Transverse colon (tissue), 4 donors: Measurements from ENCODE around the gene ZCCHC7. TPM values are rescaled to one million over a fixed set of nuclear protein-coding genes. Genes with fewer than 3 reads are reported as not detected.

Experiments
- DNase-seq: peaks from one replicate; pipeline ENCODE4 v3.0.0-alpha.2; 2019
- H3K27ac ChIP-seq, 4 donors: fragments of 200-600 bp; sonication (generic); 2 replicates each; pipeline ENCODE4 v1.5.1; 2016 to 2018; ENCODE audit warnings: inconsistent platforms in 4 of 4
- H3K27me3 ChIP-seq: fragments of 200-600 bp; sonication (generic); 2 replicates; pipeline ENCODE4 v1.5.1; 2017; ENCODE audit warnings: inconsistent platforms
- H3K36me3 ChIP-seq, 4 donors: fragments of 200-600 bp; sonication (generic); 2 replicates each; pipeline ENCODE4 v1.5.1; 2017 to 2019; ENCODE audit warnings: inconsistent platforms in 4 of 4
- H3K4me1 ChIP-seq, 4 donors: fragments of 200-600 bp; sonication (generic); 2 replicates each; pipeline ENCODE4 v1.5.1; 2017 to 2020; ENCODE audit warnings: inconsistent platforms in 4 of 4
- H3K4me3 ChIP-seq, 4 donors: fragments of 200-600 bp; sonication (generic); 1 replicate in 1 of 4; 2 replicates in 3 of 4; pipeline versions ENCODE4 v1.5.1 to v1.6.1; 2017 to 2019; ENCODE audit warnings: inconsistent platforms in 4 of 4
- H3K9me3 ChIP-seq, 2 donors: fragments of 200-600 bp; sonication (generic); 2 replicates each; pipeline ENCODE4 v1.5.1; 2017 to 2019; ENCODE audit warnings: inconsistent platforms in 2 of 2
- CTCF ChIP-seq, 5 experiments: fragments of 200-600 bp in 3 of 5; fragments of 450-650 bp in 2 of 5; sonication (generic) in 3 of 5; IDR thresholded peaks; 1 replicate in 2 of 5; 2 replicates in 3 of 5; pipeline ENCODE4 v1.5.1; 2016 to 2017; ENCODE audit warnings: antibody characterized with exemption in 5 of 5, inconsistent platforms in 3 of 5, mild to moderate bottlenecking in 2 of 5, moderate library complexity in 1 of 5
- EP300 ChIP-seq: sonication (generic); formaldehyde crosslinking; IDR thresholded peaks from one replicate; pipeline ENCODE4 v1.6.1; 2017; ENCODE audit warnings: antibody characterized with exemption, low read depth
- POLR2A ChIP-seq: fragments of 450-650 bp; IDR thresholded peaks from one replicate; pipeline ENCODE4 v1.6.1; 2016; ENCODE audit warnings: antibody characterized with exemption, mild to moderate bottlenecking, moderate library complexity
- POLR2AphosphoS5 ChIP-seq, 3 donors: sonication (generic); formaldehyde crosslinking; IDR thresholded peaks; one replicate each; pipeline ENCODE4 v1.6.1; 2016; ENCODE audit warnings: antibody characterized with exemption in 3 of 3
- WGBS, 2 donors: methylation state at CpG; one replicate each; pipeline ENCODE4 v1.1.5; 2018; ENCODE audit warnings: low coverage in 1 of 2; 5-methylcytosine and 5-hydroxymethylcytosine counted together
- in situ Hi-C, 4 donors: fragments of 200-750 bp; cut with MboI; loops; one replicate each; pipeline versions ENCODE4 v1.15.0 to v1.15.1; 2017; ENCODE audit warnings: low sequenced_read_pairs in 3 of 4, low pct_ligation_motif_present in 1 of 4, low pct_unique_long_range_greater_than_20kb in 1 of 4
- intact Hi-C: fragments of 100-400 bp; cut with DNase I; formaldehyde crosslinking; loops from one replicate; pipeline ENCODE4 v1.15.1; 2023; ENCODE audit warnings: low total_unique reads
- total RNA-seq, 4 donors: library from RNA; depleted of rRNA; stranded (reverse); fragments of >200 nt; gene quantifications; one replicate each; pipeline ENCODE4 v1.1.0, GENCODE V29; 2016

The ZCCHC7 gene
- total RNA-seq, 4 donors from 2014 or later, result 13.2 to 43.0 (median 16.5) TPM

GRCh38 chr9:37215830-37216229 is 95.5 kb downstream of the ZCCHC7 start:
- H3K4me3 ChIP-seq, result no peak overlapping the region
- no peaks in the 10 kb centered on the region for H3K27me3 ChIP-seq
- no peaks in the 10 kb centered on the region for H3K9me3 ChIP-seq
- 88 to 100% methylated on average over 1 of the region's 1 CpG for WGBS, 2 donors
- in situ Hi-C loops (no loop called here), intact Hi-C loops (no loop called here)
- H3K4me1 ChIP-seq, result no peaks in the 10 kb centered on the region
- no peak for TF ChIP-seq CTCF (IDR thresholded peaks at IDR 0.05)
- no peak for TF ChIP-seq POLR2A
- no peak for TF ChIP-seq POLR2AphosphoS5 (IDR thresholded peaks at IDR 0.05)
- TF ChIP-seq EP300, result no peak
- no peak overlapping the region for H3K27ac ChIP-seq
- no peaks in the 10 kb centered on the region for H3K36me3 ChIP-seq
- DNase-seq, result no peak

- WGBS, 2 donors, result 97 to 100% methylated on average over 2 of the region's 2 CpGs
Observed at GRCh38 chr9:37217161-37217560, 96.8 kb downstream of the ZCCHC7 start.

GRCh38 chr9:37218800-37219425 is 98.5 kb downstream of the ZCCHC7 start:
- no peak for DNase-seq
- H3K27me3 ChIP-seq, result no peaks in the 10 kb centered on the region
- no peak overlapping the region for H3K4me3 ChIP-seq
- WGBS, 2 donors, result 82 to 89% methylated on average over 5 of the region's 5 CpGs
- H3K36me3 ChIP-seq, result no peaks in the 10 kb centered on the region
- H3K27ac ChIP-seq, result no peak overlapping the region
- no peaks in the 10 kb centered on the region for H3K9me3 ChIP-seq
- intact Hi-C loops, result no loop called here
- H3K4me1 ChIP-seq, result no peaks in the 10 kb centered on the region
- in situ Hi-C loops, result no loop called here
- TF ChIP-seq CTCF (IDR thresholded peaks at IDR 0.05) (no peak), EP300 (no peak), POLR2A (no peak), POLR2AphosphoS5 (IDR thresholded peaks at IDR 0.05) (no peak)

More at GRCh38 chr9:37217161-37217560, 96.8 kb downstream of the ZCCHC7 start:
- TF ChIP-seq POLR2AphosphoS5 (IDR thresholded peaks at IDR 0.05) (no peak), POLR2A (no peak), CTCF (IDR thresholded peaks at IDR 0.05) (no peak), EP300 (no peak)
- Histone ChIP-seq H3K27ac (no peak overlapping the region), H3K36me3 (no peaks in the 10 kb centered on the region), H3K4me3 (no peak overlapping the region), H3K4me1 (no peaks in the 10 kb centered on the region), H3K9me3 (no peaks in the 10 kb centered on the region), H3K27me3 (no peaks in the 10 kb centered on the region)
- in situ Hi-C loops, result no loop called here
- DNase-seq, result no peak
- intact Hi-C loops, result no loop called here

- Histone ChIP-seq H3K36me3 (no peaks in the 10 kb centered on the region), H3K27me3 (no peaks in the 10 kb centered on the region), H3K4me1 (no peaks in the 10 kb centered on the region), H3K27ac (no peak overlapping the region), H3K4me3 (no peak overlapping the region), H3K9me3 (no peaks in the 10 kb centered on the region)
- TF ChIP-seq EP300, result no peak
- no peak for TF ChIP-seq POLR2AphosphoS5 (IDR thresholded peaks at IDR 0.05)
- TF ChIP-seq CTCF (IDR thresholded peaks at IDR 0.05), result no peak
- TF ChIP-seq POLR2A, result no peak
- in situ Hi-C loops, result no loop called here
- intact Hi-C loops, result no loop called here
- 88 to 89% methylated on average over 4 of the region's 4 CpGs for WGBS, 2 donors
- no peak for DNase-seq
Observed at GRCh38 chr9:37220971-37221370, 100.6 kb downstream of the ZCCHC7 start.
